ENCODE data around the gene EHD1. TPM values are rescaled to one million over a fixed set of nuclear protein-coding genes. Genes with fewer than 3 reads are reported as not detected.
A peak's percentile ranks its signal among the peaks of the same experiment; 100 is the strongest.

Gene EHD1
- total and polyA plus RNA-seq, 9 of the 15 experiments (the other 6 are each of a cell fraction or from before 2014, with no cell fraction given) = 0.46 to 65.0 (median 16.4) TPM

- TF ChIP-seq ZNF408 (CRISPR knock-in tag; IDR thresholded peaks at IDR 0.05; ENCODE audit: low read depth) (no peak), ATF3 (IDR thresholded peaks at IDR 0.05) (0 out of 2 replicates have a peak, but pooled peaks have one; percentile 37), ATF3 (CRISPR knock-in tag; conservative IDR thresholded peaks at IDR 0.05) (no peak), STAT5A (IDR thresholded peaks at IDR 0.05; ENCODE audit: borderline replicate concordance, low read length) (no peak), NR2F6 (CRISPR knock-in tag; IDR thresholded peaks at IDR 0.05) (no peak), SMARCC2 (IDR thresholded peaks at IDR 0.05; ENCODE audit: low read depth) (peak; percentile 53; the same call in 1 of the 2 replicates), REST (IDR thresholded peaks at IDR 0.05; ENCODE audit: borderline replicate concordance) (peak; percentile 72), REST (CRISPR knock-in tag; IDR thresholded peaks at IDR 0.05; ENCODE audit: low read depth) (no peak), HNRNPL (IDR thresholded peaks at IDR 0.05; ENCODE audit: low read depth, low read length) (no peak), ZNF764 (CRISPR knock-in tag; IDR thresholded peaks at IDR 0.05; ENCODE audit: low read depth) (no peak), AFF4 (CRISPR knock-in tag; IDR thresholded peaks at IDR 0.05) (no peak), POU5F1 (IDR thresholded peaks at IDR 0.05; ENCODE audit: borderline replicate concordance, low read depth, low read length, partially characterized antibody) (no peak), C11orf30 (IDR thresholded peaks at IDR 0.05; ENCODE audit: low read depth) (no peak), NFRKB (IDR thresholded peaks at IDR 0.05; ENCODE audit: low read depth) (0 out of 2 replicates have a peak, but pooled peaks have one; percentile 59)
Measured at GRCh38 chr11:64918017-64918416, 39.6 kb upstream of the EHD1 start (continued).

All from K562 (cell line).